HG03565 (cell line): Measurements from ENCODE around the gene ITGAX.

Experiments used
- ATAC-seq: cut with Tn5 transposase; IDR thresholded peaks from one replicate; pipeline ENCODE4 v1.9.1; 2021; ENCODE audit warnings: mild to moderate bottlenecking, moderate library complexity; ENCODE audit not compliant: unreplicated experiment

Gene ITGAX

DNA sequence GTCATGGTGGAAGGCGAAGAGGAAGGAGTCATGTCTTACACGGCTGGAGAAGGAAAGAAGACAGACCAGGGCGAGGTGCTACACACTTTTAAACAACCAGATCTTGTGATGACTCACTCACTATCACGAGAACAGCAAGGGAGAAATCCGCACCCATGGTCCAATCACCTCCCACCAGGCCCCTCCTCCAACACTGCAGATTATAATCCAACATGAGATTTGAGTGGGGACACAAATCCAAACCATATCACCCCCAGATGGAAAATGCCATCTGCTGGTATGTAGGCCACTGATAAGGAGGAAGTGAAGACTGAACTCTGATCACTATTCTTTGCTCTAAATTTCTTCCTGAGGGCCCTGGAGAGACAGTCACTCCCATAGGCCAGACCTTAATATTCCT lies 7.5 kb upstream of the ITGAX start:
- ATAC-seq = no peak

DNA sequence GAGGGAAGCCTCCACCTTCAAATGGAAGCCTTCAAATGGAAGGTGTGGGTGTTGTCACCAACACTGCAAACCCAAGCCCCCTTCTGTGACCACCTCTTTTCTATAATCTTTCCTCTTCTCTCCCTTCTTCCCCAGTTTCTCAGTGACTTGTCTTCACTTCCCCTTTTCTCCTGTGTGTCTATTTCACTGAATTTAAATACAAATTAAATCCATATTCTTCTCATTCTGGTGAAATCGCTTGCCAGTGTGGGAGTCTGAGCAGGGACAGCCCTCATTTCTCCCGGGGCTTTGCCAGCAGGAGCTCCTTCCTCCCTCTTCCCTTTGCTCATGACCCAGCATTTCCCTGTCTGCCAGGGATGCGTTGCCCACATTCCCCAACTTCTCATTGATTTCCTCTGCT lies 6.4 kb upstream of the ITGAX start:
- ATAC-seq = no peak

- no peak for ATAC-seq
Measured at GRCh38 chr16:31350275-31351005, 4.5 kb upstream of the ITGAX start.

DNA sequence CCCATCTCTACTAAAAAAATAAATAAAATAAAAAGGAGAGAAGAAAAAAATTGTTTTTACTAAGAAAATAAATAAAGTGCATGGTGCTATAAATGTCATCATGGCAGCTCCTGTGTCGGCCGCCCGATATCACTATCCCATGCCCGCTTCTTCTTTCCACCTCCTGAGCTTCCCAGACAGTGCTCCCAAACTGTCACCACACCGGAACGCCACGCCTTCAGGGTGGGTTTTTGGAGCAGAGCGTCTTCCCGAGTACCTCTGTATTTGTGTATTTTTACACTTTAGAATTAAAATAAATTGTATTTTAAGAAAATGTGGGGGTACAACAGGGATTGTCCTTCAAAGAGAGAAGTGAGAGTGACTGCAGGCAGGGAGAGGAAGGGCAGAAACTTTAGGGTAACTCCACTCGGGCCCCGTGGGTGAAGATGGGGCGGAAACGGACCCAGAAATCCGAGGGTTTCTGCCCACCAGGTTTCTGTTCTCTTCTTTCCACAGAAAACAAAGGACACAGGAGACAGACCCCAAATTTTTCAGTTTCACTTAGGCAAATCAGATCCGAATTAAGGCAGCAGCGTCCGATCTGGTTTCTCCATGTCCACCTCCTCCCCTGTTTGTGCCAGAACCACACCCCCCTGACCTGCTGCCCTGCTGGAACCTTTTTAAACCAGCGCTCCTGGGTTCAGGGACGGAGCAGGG lies 3.6 kb upstream of the ITGAX start:
- ATAC-seq = no peak

GRCh38 chr16:31351942-31352325 lies 3.0 kb upstream of the ITGAX start:
- ATAC-seq = no peak

DNA sequence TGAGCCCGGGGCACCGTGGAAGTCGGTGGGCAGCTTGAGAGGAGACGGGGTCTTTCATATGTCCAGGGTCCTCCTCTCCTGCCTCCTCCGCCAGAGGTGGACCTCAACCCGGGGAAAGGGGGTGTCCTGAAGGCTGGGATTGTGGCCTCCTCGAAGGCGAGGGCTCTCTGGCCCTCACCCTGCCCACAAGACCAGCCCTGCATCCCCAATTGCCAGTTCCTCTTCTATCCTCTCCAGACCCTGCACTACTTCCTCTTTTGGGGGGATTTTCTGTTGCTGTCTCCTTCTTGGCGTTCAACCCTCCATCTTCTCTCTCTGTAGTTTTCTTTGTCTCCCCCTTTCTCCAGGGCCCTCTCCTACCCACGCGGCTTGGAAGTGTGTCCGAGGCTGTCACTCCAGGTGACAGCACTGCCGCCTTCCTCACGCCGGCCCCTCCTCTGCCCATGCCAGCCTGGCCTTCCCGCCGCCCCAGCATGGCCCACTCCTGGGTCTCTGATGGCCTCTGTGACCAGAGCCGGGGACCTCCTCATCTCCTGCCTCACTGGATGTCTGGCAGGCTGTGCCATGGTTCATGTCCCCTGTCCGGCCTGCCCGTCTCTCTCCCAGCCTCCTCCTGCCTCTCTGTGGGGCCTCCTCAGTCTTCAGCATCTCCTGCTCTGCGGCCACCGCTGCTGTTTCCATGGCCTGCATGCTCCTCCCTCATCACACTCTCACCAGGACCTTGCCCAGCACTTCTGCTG lies 2.4 kb upstream of the ITGAX start:
- no peak for ATAC-seq

DNA sequence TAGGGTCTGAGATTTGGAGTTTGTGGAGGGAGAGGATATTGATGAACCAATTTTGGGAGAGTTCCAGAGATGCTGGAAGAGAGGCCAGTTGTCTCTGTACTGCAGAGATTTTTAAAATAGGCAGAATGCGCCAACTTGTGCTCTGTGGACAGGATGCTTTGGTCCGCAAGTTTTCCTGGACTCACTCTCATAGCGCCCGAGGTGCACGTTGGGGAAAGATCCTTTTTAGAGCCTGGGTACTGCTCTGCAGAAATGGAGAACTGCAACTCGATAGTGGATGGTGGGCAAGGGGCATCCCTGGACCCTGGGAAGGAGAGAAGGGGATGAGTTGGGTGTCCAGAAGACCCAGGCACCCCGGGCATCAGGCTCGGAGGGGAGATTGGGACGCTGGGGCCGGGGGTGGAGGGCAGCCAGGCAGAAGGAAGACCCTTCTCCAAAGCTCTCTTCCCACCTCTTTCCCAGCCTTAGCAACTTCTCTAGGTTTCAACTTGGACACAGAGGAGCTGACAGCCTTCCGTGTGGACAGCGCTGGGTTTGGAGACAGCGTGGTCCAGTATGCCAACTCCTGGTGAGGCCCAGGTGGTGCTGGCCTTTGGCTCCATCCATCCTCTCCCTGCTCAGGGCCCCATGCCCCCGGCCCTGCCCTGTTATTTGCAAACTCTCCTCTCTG lies 590 bp downstream of the ITGAX start:
- ATAC-seq = no peak

DNA sequence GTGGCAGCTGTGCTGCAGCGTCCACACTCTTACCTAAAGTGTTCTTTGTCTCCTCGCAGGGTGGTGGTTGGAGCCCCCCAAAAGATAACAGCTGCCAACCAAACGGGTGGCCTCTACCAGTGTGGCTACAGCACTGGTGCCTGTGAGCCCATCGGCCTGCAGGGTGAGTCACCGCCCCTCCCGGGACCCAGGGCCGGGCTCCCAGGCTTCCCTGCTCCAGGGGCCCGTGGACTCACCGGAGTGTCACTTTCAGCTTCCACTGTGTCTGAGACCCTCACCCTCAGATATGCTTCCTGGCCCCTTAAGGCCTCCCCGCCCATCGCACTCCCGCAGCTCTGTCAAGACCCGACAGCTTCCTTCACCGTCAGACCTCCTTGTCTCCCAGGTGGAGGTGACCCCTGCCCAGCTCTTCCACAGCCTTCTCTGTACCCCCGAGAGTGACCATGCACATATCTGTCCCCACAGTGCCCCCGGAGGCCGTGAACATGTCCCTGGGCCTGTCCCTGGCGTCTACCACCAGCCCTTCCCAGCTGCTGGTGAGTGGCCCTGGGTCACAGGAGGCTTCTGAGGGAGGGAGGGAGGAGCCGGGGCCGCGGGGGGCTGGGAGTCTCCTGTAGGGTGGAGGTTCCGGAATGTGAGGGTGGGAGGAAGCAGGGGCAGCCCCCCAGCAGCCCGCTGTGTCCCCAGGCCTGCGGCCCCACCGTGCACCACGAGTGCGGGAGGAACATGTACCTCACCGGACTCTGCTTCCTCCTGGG lies 1.8 kb downstream of the ITGAX start:
- ATAC-seq = no peak

GRCh38 chr16:31357324-31358109 lies 2.5 kb downstream of the ITGAX start:
- ATAC-seq = no peak

DNA sequence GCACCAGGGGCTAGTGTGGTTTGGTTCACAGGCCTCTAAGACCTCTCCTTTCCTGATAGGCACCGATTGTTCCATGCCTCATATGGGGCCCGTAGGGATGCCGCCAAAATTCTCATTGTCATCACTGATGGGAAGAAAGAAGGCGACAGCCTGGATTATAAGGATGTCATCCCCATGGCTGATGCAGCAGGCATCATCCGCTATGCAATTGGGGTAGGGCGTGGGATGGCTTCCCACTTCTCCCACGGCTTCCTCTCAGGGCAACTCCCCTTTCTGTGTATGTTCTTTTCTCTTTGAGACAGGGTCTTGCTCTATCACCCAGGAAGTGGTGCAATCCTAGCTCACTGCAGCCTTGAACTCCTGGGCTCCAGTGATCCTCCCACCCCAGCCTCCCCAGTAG lies 5.3 kb downstream of the ITGAX start:
- ATAC-seq = no peak

GRCh38 chr16:31361201-31362110 lies 6.5 kb downstream of the ITGAX start:
- ATAC-seq = no peak

GRCh38 chr16:31362476-31363405 lies 7.8 kb downstream of the ITGAX start:
- ATAC-seq = no peak

DNA sequence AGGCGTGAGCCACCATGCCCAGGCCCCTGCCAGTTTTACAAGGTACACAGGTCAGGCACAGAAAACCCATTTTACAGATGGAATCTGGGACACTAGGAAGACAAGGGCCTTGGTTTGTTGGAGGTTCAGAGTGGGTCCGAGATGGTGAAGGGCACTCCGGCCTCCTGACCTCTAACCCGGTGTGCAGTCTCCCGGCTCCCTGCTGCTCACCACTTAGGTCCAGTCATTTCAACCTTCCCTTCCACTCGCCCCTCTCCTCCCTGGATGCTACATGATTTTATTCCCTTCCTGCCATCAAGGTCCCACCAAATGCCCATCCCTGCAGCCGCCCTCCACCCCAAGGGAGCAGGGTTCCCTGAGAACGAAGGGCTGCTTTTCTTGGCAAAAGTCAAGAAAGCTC lies 8.7 kb downstream of the ITGAX start:
- no peak for ATAC-seq

DNA sequence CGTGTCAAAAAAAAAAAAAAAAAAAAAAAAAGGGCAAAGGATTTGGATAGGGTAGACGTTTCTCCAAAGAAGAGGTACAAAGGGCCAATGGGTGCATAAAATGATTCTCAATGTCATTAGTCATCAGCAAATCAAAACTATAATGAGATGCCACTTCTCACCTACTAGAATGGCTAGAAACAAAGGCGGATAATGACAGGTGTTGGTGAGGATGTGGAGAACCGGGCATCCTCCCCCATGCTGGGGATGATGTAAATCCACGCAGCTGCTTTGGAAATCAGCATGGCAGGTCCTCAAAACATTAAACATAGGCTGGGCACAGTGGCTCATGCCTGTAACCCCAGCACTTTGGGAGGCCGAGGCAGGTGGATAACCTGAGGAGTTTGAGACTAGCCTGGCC lies 9.4 kb downstream of the ITGAX start:
- no peak for ATAC-seq

GRCh38 chr16:31365131-31365865 lies 10.3 kb downstream of the ITGAX start:
- ATAC-seq = peak; percentile 84

- no peak for ATAC-seq
Measured at GRCh38 chr16:31367853-31368252, 12.9 kb downstream of the ITGAX start.

DNA sequence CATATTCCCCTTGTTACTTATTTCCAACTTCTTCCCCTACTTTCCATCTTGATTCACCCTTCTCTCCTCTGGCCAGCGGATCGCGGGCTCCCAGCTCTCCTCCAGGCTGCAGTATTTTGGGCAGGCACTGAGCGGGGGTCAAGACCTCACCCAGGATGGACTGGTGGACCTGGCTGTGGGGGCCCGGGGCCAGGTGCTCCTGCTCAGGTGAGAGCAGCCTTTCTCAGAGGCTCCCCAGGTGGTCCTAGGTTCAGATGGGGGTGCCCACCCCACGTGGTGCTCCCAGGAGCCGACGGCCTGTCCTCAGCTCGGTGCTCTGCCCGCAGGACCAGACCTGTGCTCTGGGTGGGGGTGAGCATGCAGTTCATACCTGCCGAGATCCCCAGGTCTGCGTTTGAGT lies 16.0 kb downstream of the ITGAX start:
- ATAC-seq = no peak
